Upper lobe of right lung (tissue), 1 donor: ENCODE results near the gene NSUN2. TPM values are rescaled to one million over a fixed set of nuclear protein-coding genes. Genes with fewer than 3 reads are reported as not detected.

Source experiments
- ATAC-seq: fragments of 200-7000 bp; cut with Tn5 transposase; one replicate; pipeline ENCODE4 v1.9.1; 2020; ENCODE audit warnings: mild to moderate bottlenecking, moderate library complexity
- DNase-seq: peaks from one replicate; pipeline ENCODE4 v3.0.0-alpha.2; 2020
- H3K27ac ChIP-seq: fragments of 200-600 bp; one replicate; pipeline ENCODE4 v1.8.0; 2022
- H3K27me3 ChIP-seq: fragments of 200-600 bp; one replicate; pipeline ENCODE4 v1.8.0; 2022; ENCODE audit warnings: mild to moderate bottlenecking
- H3K36me3 ChIP-seq: fragments of 200-600 bp; one replicate; pipeline ENCODE4 v1.8.0; 2022
- H3K4me1 ChIP-seq: fragments of 200-600 bp; one replicate; pipeline ENCODE4 v1.8.0; 2022
- H3K4me3 ChIP-seq: fragments of 200-600 bp; one replicate; pipeline ENCODE4 v1.8.0; 2022; ENCODE audit warnings: mild to moderate bottlenecking
- H3K9me3 ChIP-seq: fragments of 200-600 bp; one replicate; pipeline ENCODE4 v1.8.0; 2022
- intact Hi-C: fragments of 100-400 bp; cut with DNase I; formaldehyde crosslinking; loops from one replicate; pipeline ENCODE4 v1.11.0; 2022
- total RNA-seq: library from RNA; stranded (reverse); fragmentation: NEBNext Ultra II Directional; extraction: Animal tissue kit (Norgen Biotek cat#: 25700); gene quantifications from one replicate; pipeline ENCODE4 v1.2.1, GENCODE V29; 2021
- TF ChIP-seq, protein P1 (sequence below): fragments of 200-600 bp; IDR thresholded peaks from one replicate; pipeline ENCODE4 v1.8.0; 2022; ENCODE audit warnings: antibody characterized with exemption
- donor health status: DM: no; HTN: yes; CAD: no; lungs with severe emphysema.

The NSUN2 gene
- total RNA-seq, 1 donor from 2014 or later: 46.4 TPM

GRCh38 chr5:6634306-6634705 lies 1.5 kb upstream of the NSUN2 start:
- Histone ChIP-seq H3K4me1 (peaks cover 24% of the 10 kb centered on the region), H3K27me3 (no peaks in the 10 kb centered on the region), H3K36me3 (peaks cover 23% of the 10 kb centered on the region), H3K4me3 (peak overlapping the region; percentile 95), H3K27ac (no peak overlapping the region), H3K9me3 (no peaks in the 10 kb centered on the region)
- no peak for ATAC-seq
- intact Hi-C loops: loop anchor here (10.0 kb wide), 1 partner anchor 110 kb away; no protein-coding TSS in a partner anchor
- TF ChIP-seq, protein P1, sequence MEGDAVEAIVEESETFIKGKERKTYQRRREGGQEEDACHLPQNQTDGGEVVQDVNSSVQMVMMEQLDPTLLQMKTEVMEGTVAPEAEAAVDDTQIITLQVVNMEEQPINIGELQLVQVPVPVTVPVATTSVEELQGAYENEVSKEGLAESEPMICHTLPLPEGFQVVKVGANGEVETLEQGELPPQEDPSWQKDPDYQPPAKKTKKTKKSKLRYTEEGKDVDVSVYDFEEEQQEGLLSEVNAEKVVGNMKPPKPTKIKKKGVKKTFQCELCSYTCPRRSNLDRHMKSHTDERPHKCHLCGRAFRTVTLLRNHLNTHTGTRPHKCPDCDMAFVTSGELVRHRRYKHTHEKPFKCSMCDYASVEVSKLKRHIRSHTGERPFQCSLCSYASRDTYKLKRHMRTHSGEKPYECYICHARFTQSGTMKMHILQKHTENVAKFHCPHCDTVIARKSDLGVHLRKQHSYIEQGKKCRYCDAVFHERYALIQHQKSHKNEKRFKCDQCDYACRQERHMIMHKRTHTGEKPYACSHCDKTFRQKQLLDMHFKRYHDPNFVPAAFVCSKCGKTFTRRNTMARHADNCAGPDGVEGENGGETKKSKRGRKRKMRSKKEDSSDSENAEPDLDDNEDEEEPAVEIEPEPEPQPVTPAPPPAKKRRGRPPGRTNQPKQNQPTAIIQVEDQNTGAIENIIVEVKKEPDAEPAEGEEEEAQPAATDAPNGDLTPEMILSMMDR: no peak
- DNase-seq: no peak

GRCh38 chr5:6633469-6634245 lies 813 bp upstream of the NSUN2 start:
- no peaks in the 10 kb centered on the region for H3K27me3 ChIP-seq
- peaks cover 29% of the 10 kb centered on the region for H3K36me3 ChIP-seq
- DNase-seq: no peak
- intact Hi-C loops: loop anchor here (10.0 kb wide), 1 partner anchor 111 kb away; no protein-coding TSS in a partner anchor
- TF ChIP-seq, protein P1: peak; percentile 5
- peak overlapping the region; percentile 95 for H3K4me3 ChIP-seq
- H3K9me3 ChIP-seq: no peaks in the 10 kb centered on the region
- peak; percentile 73 for ATAC-seq
- H3K4me1 ChIP-seq: peaks cover 24% of the 10 kb centered on the region
- H3K27ac ChIP-seq: peak overlapping the region; percentile 96

DNA sequence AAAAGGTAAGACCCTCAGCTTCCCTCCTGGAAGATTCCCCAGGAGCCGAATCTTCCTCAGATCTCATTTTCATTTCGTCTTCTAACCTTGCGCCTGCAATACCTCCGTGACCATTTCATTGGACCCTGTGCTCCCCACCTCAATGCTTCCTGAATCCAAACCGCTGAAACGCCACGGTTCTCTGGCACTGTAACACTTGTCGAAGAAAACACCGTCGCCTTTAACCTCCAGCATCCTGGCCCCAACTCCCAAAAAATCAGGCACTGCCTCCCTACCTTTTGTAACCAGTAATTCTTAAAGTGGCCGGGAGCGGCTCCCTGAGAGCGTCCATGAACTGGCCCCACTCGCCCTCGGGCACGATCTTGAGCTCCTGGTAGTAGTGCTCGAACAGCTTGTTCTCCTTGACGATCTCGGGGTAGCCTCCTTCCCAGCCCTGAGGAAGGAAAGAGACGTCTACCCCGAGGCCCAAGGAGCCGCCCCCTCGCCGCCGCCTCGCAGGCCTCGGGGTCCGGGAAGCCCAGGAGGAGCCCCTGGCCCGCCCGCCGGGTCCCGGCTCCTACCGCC lies 438 bp downstream of the NSUN2 start:
- Histone ChIP-seq H3K4me3 (peak overlapping the region; percentile 95), H3K36me3 (peaks cover 37% of the 10 kb centered on the region), H3K9me3 (no peaks in the 10 kb centered on the region), H3K4me1 (peaks cover 24% of the 10 kb centered on the region), H3K27ac (peak overlapping the region; percentile 96), H3K27me3 (no peaks in the 10 kb centered on the region)
- ATAC-seq (peak; percentile 30), DNase-seq (no peak)
- TF ChIP-seq, protein P1: no peak
- intact Hi-C loops: loop anchor here (10.0 kb wide), 1 partner anchor 112 kb away; no protein-coding TSS in a partner anchor

- Histone ChIP-seq H3K36me3 (peaks cover 37% of the 10 kb centered on the region), H3K4me1 (peaks cover 24% of the 10 kb centered on the region), H3K9me3 (no peaks in the 10 kb centered on the region), H3K27ac (no peak overlapping the region), H3K4me3 (peak overlapping the region; percentile 95), H3K27me3 (no peaks in the 10 kb centered on the region)
- ATAC-seq: no peak
- TF ChIP-seq, protein P1: no peak
- intact Hi-C loops: loop anchor here (10.0 kb wide), 1 partner anchor 113 kb away; no protein-coding TSS in a partner anchor
- DNase-seq: no peak
Measured at GRCh38 chr5:6631441-6631840, 1.4 kb downstream of the NSUN2 start.

- intact Hi-C loops: no loop called here
- ATAC-seq (no peak), DNase-seq (no peak)
- H3K9me3 ChIP-seq: no peaks in the 10 kb centered on the region
- H3K36me3 ChIP-seq: peaks cover 84% of the 10 kb centered on the region
- H3K4me3 ChIP-seq: no peak overlapping the region
- no peaks in the 10 kb centered on the region for H3K27me3 ChIP-seq
- TF ChIP-seq, protein P1: no peak
- H3K4me1 ChIP-seq: peaks cover 5% of the 10 kb centered on the region
- H3K27ac ChIP-seq: no peak overlapping the region
Measured at GRCh38 chr5:6626508-6626907, 6.3 kb downstream of the NSUN2 start.
